ENCODE measurements around the gene SUPT20HL1. TPM values are rescaled to one million over a fixed set of nuclear protein-coding genes. Genes with fewer than 3 reads are reported as not detected.

Gene SUPT20HL1
- total RNA-seq, 4 donors from 2014 or later, result not detected

DNA sequence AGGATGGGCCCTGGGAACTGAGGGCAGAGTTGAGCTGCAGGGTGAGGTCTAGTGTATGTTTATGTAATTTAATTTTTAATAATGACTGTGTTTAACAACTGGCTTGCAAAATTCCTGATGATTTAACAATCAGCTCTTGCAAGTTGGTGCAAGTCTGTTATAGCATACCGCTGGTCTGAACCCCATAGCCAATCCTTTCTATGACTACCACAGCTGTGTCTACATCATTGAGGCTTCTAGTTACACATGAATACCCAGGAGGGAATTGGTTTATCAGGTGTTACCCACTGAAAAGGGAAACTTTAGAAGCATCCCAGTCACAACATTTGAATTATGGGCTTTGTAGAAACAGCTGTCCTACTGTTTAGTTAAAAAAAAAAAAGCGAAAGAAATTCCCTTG is 38.3 kb downstream of the SUPT20HL1 start:
- TF ChIP-seq, protein P1, sequence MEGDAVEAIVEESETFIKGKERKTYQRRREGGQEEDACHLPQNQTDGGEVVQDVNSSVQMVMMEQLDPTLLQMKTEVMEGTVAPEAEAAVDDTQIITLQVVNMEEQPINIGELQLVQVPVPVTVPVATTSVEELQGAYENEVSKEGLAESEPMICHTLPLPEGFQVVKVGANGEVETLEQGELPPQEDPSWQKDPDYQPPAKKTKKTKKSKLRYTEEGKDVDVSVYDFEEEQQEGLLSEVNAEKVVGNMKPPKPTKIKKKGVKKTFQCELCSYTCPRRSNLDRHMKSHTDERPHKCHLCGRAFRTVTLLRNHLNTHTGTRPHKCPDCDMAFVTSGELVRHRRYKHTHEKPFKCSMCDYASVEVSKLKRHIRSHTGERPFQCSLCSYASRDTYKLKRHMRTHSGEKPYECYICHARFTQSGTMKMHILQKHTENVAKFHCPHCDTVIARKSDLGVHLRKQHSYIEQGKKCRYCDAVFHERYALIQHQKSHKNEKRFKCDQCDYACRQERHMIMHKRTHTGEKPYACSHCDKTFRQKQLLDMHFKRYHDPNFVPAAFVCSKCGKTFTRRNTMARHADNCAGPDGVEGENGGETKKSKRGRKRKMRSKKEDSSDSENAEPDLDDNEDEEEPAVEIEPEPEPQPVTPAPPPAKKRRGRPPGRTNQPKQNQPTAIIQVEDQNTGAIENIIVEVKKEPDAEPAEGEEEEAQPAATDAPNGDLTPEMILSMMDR (IDR thresholded peaks at IDR 0.05), result no peak
- no peak for TF ChIP-seq POLR2A (IDR thresholded peaks at IDR 0.05)
- Histone ChIP-seq H3K36me3 (no peaks in the 10 kb centered on the region), H3K4me1 (no peaks in the 10 kb centered on the region), H3K9me3 (no peaks in the 10 kb centered on the region), H3K27me3 (no peaks in the 10 kb centered on the region), H3K27ac (no peak overlapping the region), H3K4me3 (replicated peaks in 1 of 3) (no peak overlapping the region)
- no peak for DNase-seq
- intact Hi-C loops (cut with DNase I), result loop anchor here (10.0 kb wide), 1 partner anchor 296 kb away; the partner anchor contains the start of gene POLA1
- WGBS, 2 donors, result 96 to 100% methylated on average over 2 of the region's 2 CpGs

DNA sequence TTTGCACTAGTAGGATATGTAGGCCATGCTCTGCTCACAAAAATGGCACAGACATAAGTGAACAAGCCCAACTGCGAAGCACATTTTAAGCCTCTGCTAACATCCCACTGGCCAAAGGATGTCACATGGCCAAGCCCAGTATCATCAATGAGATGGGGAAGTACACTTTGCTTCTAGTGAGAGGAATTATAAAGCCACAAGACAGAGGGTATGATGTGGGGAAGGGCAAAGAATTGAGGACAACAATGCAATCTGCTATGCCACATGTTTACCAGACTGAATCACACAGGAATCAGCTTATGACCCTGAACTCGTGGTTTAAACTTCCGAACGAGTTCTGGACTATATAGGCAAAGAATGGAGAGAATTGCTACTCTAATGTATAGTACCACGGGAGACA is 39.1 kb downstream of the SUPT20HL1 start:
- H3K27ac ChIP-seq, result no peak overlapping the region
- intact Hi-C loops (cut with DNase I), result loop anchor here (10.0 kb wide), 1 partner anchor 295 kb away; the partner anchor contains the start of gene POLA1
- no peak overlapping the region for H3K4me3 ChIP-seq (replicated peaks in 1 of 3)
- H3K4me1 ChIP-seq, result no peaks in the 10 kb centered on the region
- H3K27me3 ChIP-seq, result no peaks in the 10 kb centered on the region
- H3K36me3 ChIP-seq, result no peaks in the 10 kb centered on the region
- DNase-seq, result no peak
- H3K9me3 ChIP-seq, result no peaks in the 10 kb centered on the region
- WGBS, 2 donors, result 86 to 99% methylated on average over 5 of the region's 5 CpGs
- no peak for TF ChIP-seq POLR2A (IDR thresholded peaks at IDR 0.05)
- TF ChIP-seq, protein P1 (IDR thresholded peaks at IDR 0.05), result no peak

DNA sequence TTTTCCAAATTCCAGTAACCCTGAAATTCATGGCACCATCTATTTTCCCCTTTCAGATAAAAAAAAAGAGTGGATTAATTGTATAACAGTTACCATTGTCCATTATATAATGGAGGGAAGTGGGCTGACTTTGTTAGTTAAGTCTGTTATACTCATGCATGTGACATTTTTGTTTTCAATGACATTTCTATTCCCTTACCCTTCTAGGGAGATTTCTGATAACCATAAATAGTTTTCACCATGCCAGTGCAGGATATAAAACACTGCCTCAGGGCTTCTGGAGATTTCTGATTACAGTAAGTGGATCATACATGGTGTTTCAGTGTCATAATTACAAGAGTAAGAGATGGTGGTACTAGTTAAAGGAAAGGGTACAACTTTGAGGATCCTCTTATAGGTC is 45.5 kb downstream of the SUPT20HL1 start:
- no peak for DNase-seq
- H3K27ac ChIP-seq, result no peak overlapping the region
- H3K4me1 ChIP-seq, result no peaks in the 10 kb centered on the region
- no peaks in the 10 kb centered on the region for H3K36me3 ChIP-seq
- no peaks in the 10 kb centered on the region for H3K27me3 ChIP-seq
- no peaks in the 10 kb centered on the region for H3K9me3 ChIP-seq
- intact Hi-C loops (cut with DNase I), result no loop called here
- TF ChIP-seq, protein P1 (IDR thresholded peaks at IDR 0.05), result no peak
- H3K4me3 ChIP-seq (replicated peaks in 1 of 3), result no peak overlapping the region

Other genes starting within 250 kb of the SUPT20HL1 start
- 100 to 1,000 TPM in 1 of 4 donors, 10 to 100 TPM in 3; 63.7 to 105 (median 68.2) TPM for gene ZFX, start 210.9 kb upstream of the SUPT20HL1 start, total RNA-seq
- gene SUPT20HL2, start 46.6 kb upstream of the SUPT20HL1 start, total RNA-seq, result not detected
- 10 to 100 TPM; 15.2 to 25.9 (median 24.0) TPM for gene PDK3, start 104.6 kb downstream of the SUPT20HL1 start, total RNA-seq